Testis (tissue), 2 donors: ENCODE data around the gene ATP8A1.

ENCODE experiments used
- CTCF ChIP-seq, 3 experiments: fragments of 450-650 bp in 2 of 3; fragments of 200-600 bp in 1 of 3; sonication (generic) in 1 of 3; IDR thresholded peaks; one replicate each; pipeline ENCODE4 v1.5.1; 2016 to 2019; ENCODE audit warnings: antibody characterized with exemption in 3 of 3, mild to moderate bottlenecking in 2 of 3, moderate library complexity in 1 of 3
- POLR2A ChIP-seq: fragments of 450-650 bp; IDR thresholded peaks from one replicate; pipeline ENCODE4 v1.6.1; 2017; ENCODE audit warnings: antibody characterized with exemption, mild to moderate bottlenecking, moderate library complexity

GRCh38 chr4:42653626-42654560 is 3.0 kb downstream of the ATP8A1 start:
- TF ChIP-seq CTCF (IDR thresholded peaks at IDR 0.05) (no peak), POLR2A (no peak)
